AG04450 (cell line): ENCODE results near the gene HEMGN. TPM values are rescaled to one million over a fixed set of nuclear protein-coding genes. Genes with fewer than 3 reads are reported as not detected.
A peak's percentile ranks its signal among the peaks of the same experiment; 100 is the strongest.

Source experiments
- CTCF ChIA-PET: fragments of 300-600, 350-600 bp; formaldehyde crosslinking; extraction: SDS; loops from one replicate; lab custom pipeline; 2022; ENCODE audit warnings: antibody characterized with exemption, inconsistent platforms; lab: Charles Lee
- POLR2A ChIA-PET: fragments of 350-600 bp; formaldehyde crosslinking; extraction: SDS; loops from one replicate; lab custom pipeline; 2021; ENCODE audit warnings: antibody characterized with exemption, inconsistent platforms; lab: Yijun Ruan, JAX
- DNase-seq: peaks from one replicate; pipeline ENCODE4 v3.0.0-alpha.2; 2011; ENCODE audit warnings: low read depth, low spot score
- H3K27ac ChIP-seq: one replicate; pipeline ENCODE4 v1.5.1; 2012; ENCODE audit warnings: low read depth, low read length, control low read depth
- H3K27me3 ChIP-seq: one replicate; pipeline ENCODE4 v1.6.0; 2012; ENCODE audit warnings: low read length; ENCODE audit not compliant: control insufficient read depth, insufficient read depth
- H3K4me3 ChIP-seq: 2 replicates; pipeline ENCODE4 v1.5.1; 2011; ENCODE audit warnings: mild to moderate bottlenecking, low read depth, low read length, control low read depth
- H3K9me3 ChIP-seq: 2 replicates; pipeline ENCODE4 v1.5.1; 2012; ENCODE audit warnings: low read length; ENCODE audit not compliant: control insufficient read depth, insufficient read depth
- CTCF ChIP-seq: IDR thresholded peaks from 2 replicates; pipeline ENCODE4 v1.5.1; 2011; ENCODE audit warnings: low read depth, low read length, control low read depth, inconsistent platforms
- polyA plus RNA-seq: library from polyadenylated mRNA; depleted of rRNA; stranded (reverse); fragments of >200 nt; gene quantifications from 2 replicates; pipeline ENCODE4 v1.2.3, GENCODE V29; 2011; rRNA removed
- small RNA-seq: library from RNA; depleted of rRNA; stranded (forward); fragments of <200 nt; gene quantifications from one replicate; pipeline ENCODE3, GENCODE V24; 2012; ENCODE audit warnings: low read depth; ENCODE audit not compliant: insufficient read length

HEMGN gene
- polyA plus RNA-seq, 1 experiment, result not detected

GRCh38 chr9:97892421-97892820 lies 45.6 kb downstream of the HEMGN start:
- H3K27ac ChIP-seq, result no peak overlapping the region
- peaks cover 9% of the 10 kb centered on the region for H3K27me3 ChIP-seq
- no peak for DNase-seq
- H3K4me3 ChIP-seq, result no peak overlapping the region
- peaks cover 4% of the 10 kb centered on the region; the same call in 1 of the 2 replicates for H3K9me3 ChIP-seq
- ChIA-PET POLR2A (no interaction called here), CTCF (interaction anchor here (0.5 to 5.5 kb wide), 2 partner anchors 9 to 39 kb away, joined by 3 to 78 read pairs; no protein-coding TSS in a partner anchor)
- no peak for TF ChIP-seq CTCF

- Histone ChIP-seq H3K27ac (no peak overlapping the region), H3K4me3 (no peak overlapping the region), H3K9me3 (peaks cover 4% of the 10 kb centered on the region; the same call in 1 of the 2 replicates), H3K27me3 (peaks cover 9% of the 10 kb centered on the region)
- no peak for TF ChIP-seq CTCF
- ChIA-PET CTCF (interaction anchor here (2.3 to 5.5 kb wide), 2 partner anchors 10 to 12 kb away, joined by 13 to 78 read pairs; no protein-coding TSS in a partner anchor), POLR2A (no interaction called here)
- no peak for DNase-seq
Measured at GRCh38 chr9:97891736-97892135, 46.2 kb downstream of the HEMGN start.

DNA sequence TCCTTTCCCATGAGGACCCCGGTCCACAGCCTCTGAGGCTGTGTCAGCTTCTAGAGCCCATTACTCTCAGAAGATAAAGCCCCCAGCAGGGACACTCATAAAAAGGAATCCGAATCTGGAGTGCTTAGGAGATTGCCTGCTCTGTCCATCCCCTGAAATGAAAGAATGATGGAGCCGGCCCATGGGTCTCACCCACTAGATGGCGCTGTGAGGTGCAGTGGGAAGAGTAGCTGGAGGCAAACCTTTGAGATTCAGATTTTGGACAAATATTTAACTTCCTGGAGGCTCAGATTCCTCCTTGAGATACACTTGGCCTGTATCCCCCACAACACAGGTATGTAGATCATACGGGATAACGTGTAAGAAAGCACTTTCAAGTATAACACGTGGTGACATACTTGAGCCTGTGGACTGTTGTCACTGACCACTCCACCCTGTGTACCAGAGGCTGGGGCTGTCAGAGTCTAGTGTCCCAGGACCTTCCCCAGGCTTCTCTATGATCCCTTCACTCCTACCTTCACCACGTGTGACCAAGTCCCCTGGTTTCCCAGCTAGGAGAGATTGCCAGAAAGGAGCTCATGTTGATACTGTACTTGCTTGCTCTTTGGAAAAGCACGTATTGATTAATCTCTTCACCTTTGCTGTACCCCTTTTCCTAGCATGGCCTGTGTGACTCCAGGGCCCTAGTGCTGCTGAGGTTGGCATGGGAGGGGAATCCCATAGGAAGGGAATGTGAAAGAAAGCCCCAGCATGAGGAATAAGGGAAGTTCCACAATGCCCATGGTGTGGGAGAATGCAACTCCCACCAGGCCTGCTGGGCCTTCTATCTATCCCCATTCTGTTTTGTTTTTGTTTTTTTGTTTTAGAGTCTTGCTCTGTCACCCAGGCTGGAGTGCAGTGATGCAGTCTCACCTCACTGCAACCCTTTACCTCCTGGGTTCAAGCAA lies 47.8 kb downstream of the HEMGN start:
- Histone ChIP-seq H3K9me3 (peaks cover 4% of the 10 kb centered on the region; the same call in 1 of the 2 replicates), H3K4me3 (no peak overlapping the region), H3K27ac (no peak overlapping the region), H3K27me3 (peaks cover 9% of the 10 kb centered on the region)
- DNase-seq, result no peak
- peak; percentile 63 for TF ChIP-seq CTCF
- POLR2A ChIA-PET, result no interaction called here
- CTCF ChIA-PET, result interaction anchor here (0.6 to 5.5 kb wide), 5 partner anchors 11 to 89 kb away, joined by 3 to 78 read pairs (median 3); no protein-coding TSS in a partner anchor

- ChIA-PET CTCF (interaction anchor here (1.3 to 3.8 kb wide), 3 partner anchors 10 to 42 kb away, joined by 4 to 13 read pairs (median 8); partner anchors contain the start of gene TRMO), POLR2A (no interaction called here)
- H3K9me3 ChIP-seq, result no peaks in the 10 kb centered on the region
- no peak for TF ChIP-seq CTCF
- no peak for DNase-seq
- H3K4me3 ChIP-seq, result no peak overlapping the region
- H3K27me3 ChIP-seq, result no peaks in the 10 kb centered on the region
- no peak overlapping the region for H3K27ac ChIP-seq
Measured at GRCh38 chr9:97880336-97880735, 57.6 kb downstream of the HEMGN start.

Small RNA genes lying within 50 kb of the gene (small RNA-seq; reads per million reads assigned to genes)
- not detected for gene RF00019

Other genes starting within 250 kb of the HEMGN start
- gene XPA, start 240.8 kb downstream of the HEMGN start, polyA plus RNA-seq, result 3.5 and 4.7 TPM in 2 replicates
- 0.06 and 0.07 TPM in 2 replicates for gene FOXE1, start 84.9 kb downstream of the HEMGN start, polyA plus RNA-seq
- gene TRMO, start 15.7 kb downstream of the HEMGN start, polyA plus RNA-seq, result 11.1 and 12.6 TPM in 2 replicates
- 53.3 and 59.0 TPM in 2 replicates for gene ANP32B, start 45.2 kb upstream of the HEMGN start, polyA plus RNA-seq
- gene NANS, start 118.6 kb upstream of the HEMGN start, polyA plus RNA-seq, result 111 and 122 TPM in 2 replicates
- 8.3 and 8.5 TPM in 2 replicates for gene TRIM14, start 181.1 kb upstream of the HEMGN start, polyA plus RNA-seq